ENCODE measurements around the gene SFXN2.
"Not testable (repeated sequence)": the region's sequence is repeated elsewhere in the genome, so short reads cannot be mapped to it uniquely, and the experiment has no call there.

The SFXN2 gene

GRCh38 chr10:102753718-102754117 is 39.3 kb downstream of the SFXN2 start:
- DNase-seq (ENCODE audit: low read depth in 2 of 2), result no peak

- no peak for DNase-seq (ENCODE audit: low read depth in 2 of 2)
Measured at GRCh38 chr10:102757323-102757722, 42.9 kb downstream of the SFXN2 start.

DNA sequence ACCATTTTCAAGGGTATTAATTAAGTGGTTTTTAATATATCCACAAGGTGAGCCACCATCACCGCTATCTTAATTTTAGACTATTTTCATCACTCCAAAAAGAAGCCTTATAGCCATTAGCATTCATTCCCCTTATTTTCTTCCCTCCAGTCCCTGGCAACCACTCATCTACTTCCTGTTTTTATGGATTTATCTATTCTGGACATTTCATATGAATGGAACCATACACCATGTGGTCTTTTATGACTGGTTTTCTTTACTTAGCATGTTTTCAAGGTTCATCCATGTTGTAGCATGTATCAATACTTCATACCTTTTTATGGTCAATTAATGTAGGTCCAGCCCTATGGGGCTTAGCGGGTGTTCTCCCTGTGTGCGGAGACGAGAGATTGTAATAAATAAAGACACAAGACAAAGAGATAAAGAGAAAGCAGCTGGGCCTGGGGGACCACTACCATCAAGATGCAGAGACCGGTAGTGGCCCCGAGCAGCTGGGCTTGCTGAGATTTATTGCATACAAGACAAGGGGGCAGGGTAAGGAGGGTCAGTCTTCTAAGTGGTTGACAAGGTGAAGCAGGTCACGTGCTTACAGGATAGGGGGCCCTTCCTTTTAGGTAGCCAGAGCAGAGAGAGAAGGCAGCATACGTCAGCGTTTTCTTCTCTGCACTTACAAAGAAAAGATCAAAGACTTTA is 44.0 kb downstream of the SFXN2 start:
- no peak for DNase-seq (ENCODE audit: low read depth in 2 of 2)

- DNase-seq (ENCODE audit: low read depth in 2 of 2), result not testable (repeated sequence)
Measured at GRCh38 chr10:102758933-102759262, 44.5 kb downstream of the SFXN2 start.

DNA sequence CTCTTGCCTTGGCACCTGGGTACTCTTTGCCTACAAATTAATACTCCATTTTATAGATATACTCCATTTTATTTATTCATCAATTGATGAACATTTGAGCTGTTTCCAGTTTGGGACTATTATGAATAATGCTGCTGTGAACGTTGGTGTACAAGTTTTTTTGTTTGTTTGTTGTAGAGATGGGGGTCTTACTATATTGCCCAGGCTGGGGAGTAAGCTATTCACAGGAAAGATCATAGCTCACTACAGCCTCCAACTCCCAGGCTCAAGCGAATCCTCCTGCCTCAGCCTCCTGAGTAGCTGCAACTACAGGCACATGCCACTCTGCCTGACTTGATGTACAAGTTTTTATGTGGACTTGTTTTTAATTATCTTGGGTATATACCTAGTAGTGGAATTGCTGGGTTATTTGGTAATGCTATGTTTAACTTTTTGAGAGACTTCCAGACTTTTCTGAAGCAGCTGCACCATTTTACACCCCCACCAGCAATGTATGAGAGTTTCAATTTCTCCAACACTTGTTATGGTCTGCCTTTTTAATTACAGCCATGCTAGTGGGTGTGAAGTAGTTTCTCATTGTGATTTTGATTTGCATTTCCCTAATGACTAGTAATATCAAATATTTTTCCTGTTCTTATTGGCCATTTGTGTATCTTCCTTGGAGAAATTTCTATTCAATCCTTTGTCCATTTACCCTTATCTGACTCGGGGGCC is 45.2 kb downstream of the SFXN2 start:
- DNase-seq (ENCODE audit: low read depth in 2 of 2), result no peak

DNA sequence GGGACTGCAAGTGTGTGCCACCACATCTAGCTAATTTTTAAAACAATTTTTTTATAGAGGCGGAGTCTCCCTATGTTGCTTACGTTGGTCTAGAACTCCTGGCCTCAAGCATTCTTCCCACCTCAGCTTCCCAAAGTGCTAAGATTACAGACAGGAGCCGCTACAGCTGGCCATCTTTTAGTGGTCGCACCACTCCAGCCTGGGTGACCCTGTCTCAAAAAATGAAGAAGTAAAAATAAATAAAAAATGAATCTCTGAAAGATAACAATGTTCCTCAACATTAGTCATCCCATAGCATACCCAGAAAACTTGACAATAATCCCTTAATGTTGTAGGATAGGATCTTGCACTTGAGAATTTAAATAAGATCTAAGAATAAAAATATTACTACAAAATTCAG is 47.5 kb downstream of the SFXN2 start:
- DNase-seq (ENCODE audit: low read depth in 2 of 2), result no peak

GRCh38 chr10:102762401-102763015 is 48.1 kb downstream of the SFXN2 start:
- DNase-seq (ENCODE audit: low read depth in 2 of 2), result no peak

- DNase-seq (ENCODE audit: low read depth in 2 of 2), result no peak
Measured at GRCh38 chr10:102763037-102763607, 48.7 kb downstream of the SFXN2 start.

- no peak for DNase-seq (ENCODE audit: low read depth in 2 of 2)
Measured at GRCh38 chr10:102764470-102765161, 50.2 kb downstream of the SFXN2 start.

- no peak for DNase-seq (ENCODE audit: low read depth in 2 of 2)
Measured at GRCh38 chr10:102765336-102765735, 50.9 kb downstream of the SFXN2 start.

DNA sequence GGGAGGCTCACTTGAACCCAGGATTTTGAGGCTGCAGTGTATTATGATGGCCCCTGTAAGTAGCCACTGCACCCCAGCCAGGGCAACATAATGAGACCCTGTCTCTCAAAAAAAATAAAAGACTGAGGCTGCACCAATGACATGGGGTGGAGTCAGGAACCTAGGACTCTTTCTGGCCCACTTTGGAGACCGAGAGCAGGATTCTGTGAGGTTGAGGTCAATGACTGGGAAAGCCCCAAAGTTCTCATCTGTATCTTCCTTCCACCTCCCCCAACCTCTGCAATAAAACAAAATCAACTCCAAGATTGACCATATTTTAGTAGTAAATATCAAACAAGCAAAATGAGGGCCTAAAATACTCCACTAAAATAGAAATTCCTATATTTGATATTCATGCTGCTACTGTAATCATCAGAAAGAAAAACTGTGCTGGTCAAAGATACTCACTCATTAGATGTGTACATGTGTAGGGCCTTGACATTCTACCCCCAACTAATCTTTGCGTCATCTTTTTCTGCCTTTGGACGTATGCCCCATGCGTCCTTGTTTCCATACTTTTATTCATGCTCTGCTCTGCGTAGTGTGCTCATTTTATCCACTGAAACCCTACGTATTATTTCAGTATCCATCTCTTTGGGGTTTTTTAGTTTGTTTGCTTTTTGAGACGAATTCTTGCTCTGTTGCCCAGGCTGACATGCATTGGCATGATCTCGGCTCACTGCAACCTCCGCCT is 53.2 kb downstream of the SFXN2 start:
- DNase-seq (ENCODE audit: low read depth in 2 of 2), result no peak

DNA sequence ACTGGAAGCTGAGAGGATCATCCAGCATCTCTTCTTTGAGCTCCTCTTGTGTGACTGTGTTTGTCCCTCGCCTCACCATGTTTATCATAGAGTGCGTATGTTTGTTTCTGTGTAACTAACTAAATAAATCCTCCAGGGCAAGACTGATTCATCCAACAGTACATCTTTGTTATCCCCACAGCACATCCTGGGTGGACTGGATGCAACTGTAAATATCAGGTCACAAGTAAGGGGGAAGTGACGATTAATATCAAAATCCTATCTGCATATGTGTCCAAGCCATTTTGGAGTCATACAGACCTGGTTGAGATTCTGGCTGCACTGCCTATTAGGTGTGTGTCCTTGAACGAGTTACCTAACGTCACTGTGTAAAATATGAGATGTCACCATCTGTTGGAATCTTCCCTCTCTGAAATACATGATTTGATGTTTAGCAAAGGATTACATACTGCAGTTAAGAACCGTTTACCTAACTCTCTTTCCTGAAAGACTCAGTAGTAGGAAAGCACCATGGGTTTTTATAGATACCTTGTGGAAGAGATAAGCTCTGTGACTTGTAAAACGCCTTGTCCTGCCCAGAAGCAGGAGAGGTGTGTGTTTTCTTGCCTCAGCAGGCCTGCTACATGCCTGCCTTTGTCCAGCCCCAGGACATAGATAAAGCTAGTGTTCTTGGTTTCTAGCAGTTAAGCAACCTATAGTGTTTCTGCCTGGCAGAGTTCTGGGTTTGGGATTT is 55.1 kb downstream of the SFXN2 start:
- DNase-seq (ENCODE audit: low read depth in 2 of 2), result no peak

DNA sequence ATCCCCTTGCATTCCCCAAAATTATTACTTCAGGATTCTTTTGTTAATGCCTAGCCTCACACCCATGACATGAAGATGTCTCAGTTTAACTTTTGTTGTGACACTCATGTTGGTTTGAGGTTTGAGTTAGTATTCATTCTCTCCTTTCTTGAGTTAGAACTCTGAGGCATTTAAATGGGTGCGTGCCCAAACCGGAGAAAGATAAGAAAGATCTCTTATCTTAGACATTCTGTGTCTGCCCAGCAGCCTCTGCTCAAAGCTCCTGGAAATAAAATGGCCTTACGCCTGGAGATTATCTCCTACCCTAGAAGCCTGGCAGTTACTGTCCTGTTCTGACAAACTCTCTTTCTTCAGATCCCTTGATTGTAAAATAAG is 55.7 kb downstream of the SFXN2 start:
- DNase-seq (ENCODE audit: low read depth in 2 of 2), result no peak

DNA sequence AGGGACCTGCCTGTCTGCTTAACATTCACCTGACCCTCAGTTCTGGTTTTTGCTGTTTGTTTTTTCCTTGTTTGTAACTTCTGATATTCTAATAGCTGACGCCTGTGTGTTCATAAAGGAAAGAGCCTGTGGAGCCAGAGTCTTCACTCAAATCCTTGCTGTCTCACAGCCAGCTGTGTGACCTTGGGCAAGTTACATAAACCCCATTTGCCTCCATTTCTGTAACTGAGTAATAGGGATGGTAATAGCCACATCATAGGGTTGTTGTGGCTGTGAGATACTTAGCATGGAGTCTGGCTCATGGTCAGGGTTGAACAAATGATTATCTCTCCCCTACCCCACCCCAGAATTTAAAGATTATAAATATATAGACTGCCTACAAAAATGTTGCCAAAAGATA is 56.4 kb downstream of the SFXN2 start:
- DNase-seq (ENCODE audit: low read depth in 2 of 2), result no peak

GRCh38 chr10:102773320-102773719 is 58.9 kb downstream of the SFXN2 start:
- DNase-seq (ENCODE audit: low read depth in 2 of 2), result no peak

DNA sequence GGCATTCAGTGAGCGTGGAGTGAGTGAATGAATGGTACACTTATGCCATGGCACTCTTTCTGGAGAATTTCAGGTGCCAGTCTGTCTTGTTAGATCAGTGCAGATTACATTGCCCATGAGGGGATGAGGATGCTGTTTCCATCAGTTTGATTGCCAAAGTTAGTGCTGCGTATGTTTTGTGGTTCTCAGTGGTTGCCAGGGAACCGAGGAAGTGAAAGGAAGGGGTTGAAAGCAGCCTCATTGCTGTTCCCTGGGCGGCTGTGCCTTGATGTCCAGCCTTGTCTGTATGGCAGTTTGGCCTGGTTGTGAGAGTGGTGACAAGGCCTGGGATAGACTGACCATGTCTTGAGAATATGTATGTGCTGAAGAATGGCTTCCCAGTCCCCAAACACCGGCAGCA is 59.5 kb downstream of the SFXN2 start:
- DNase-seq (ENCODE audit: low read depth in 2 of 2), result no peak

DNA sequence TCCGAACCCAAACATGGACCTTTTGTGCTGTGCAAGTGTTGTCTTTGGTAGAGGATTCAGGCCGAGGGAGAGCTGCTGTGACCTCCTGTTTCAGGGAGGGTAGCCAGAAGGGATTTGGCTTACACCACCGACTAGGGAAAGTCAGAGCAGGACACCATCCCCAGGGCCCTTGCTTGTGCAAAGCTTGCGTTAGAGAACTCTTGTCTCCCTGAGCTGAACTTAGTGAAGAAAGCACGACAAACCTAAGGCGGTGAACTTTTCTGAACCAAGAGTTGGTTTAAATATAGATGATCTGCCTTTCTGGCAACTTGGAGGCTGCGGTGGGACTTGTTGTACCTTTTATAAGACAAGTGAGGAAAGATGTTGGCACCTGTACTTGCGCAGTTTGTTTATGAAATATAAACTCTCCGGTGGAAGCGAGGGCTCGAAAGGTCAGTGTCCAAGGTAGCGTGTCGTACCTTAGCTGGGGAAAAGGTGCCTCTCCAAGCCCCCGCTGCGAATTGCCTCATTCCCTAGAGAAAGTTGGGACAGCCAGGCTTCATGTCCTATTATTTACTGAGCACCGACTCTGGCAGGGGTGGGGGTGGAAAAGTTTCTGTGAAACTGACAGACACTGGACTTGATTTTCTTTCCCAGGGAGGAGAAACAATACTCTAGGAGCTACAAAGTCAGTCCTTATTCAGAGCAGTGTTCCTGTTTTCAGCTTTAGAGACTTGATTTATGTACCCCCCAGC is 60.9 kb downstream of the SFXN2 start:
- no peak for DNase-seq (ENCODE audit: low read depth in 2 of 2)

GRCh38 chr10:102775935-102776669 is 61.7 kb downstream of the SFXN2 start:
- no peak for DNase-seq (ENCODE audit: low read depth in 2 of 2)

DNA sequence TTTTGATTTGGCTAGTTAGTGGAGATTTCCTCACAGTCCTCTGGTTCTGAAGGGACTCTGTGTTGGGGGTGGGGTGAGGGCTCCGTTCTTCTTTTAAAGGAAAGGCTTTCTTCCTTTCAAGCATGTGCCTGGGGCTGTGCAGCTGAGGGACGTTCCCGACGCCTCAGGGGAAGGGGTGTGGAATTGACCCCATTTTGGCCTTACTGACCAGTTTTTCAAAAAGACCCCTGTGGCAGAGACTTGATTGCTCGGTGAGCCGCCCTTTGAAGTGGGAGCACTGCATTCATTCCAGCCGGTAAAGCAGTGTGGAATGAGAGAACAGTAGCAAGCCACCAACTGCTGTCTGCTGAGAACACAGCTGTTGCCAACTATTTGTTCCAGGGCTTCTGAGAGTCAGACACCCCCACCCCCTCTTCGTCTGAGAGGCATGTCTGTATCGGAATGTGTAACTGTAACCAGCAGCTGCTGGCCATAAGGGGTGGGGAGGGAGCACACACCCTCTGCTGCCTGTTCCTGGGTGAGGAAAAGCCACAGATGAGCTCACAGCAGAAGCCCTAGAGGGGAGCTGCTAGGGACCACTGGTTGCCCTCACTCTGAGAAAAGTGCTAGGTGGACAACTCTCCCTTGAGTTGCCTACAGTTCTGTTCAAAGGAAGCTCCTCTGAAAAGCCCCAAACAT is 62.5 kb downstream of the SFXN2 start:
- no peak for DNase-seq (ENCODE audit: low read depth in 2 of 2)
